Stimulated activated CD8-positive, alpha-beta memory T cell treated with anti-CD3 and anti-CD28 coated beads, Interleukin-7, amount 100 ng/mL, for 48 hours (primary cell): ENCODE data around the gene NRBF2.
"Not testable (repeated sequence)": the region's sequence is repeated elsewhere in the genome, so short reads cannot be mapped to it uniquely, and the experiment has no call there.

Experiments used
- DNase-seq, 2 donors: peaks; one replicate each; pipeline ENCODE4 v3.0.0-alpha.2; 2020; ENCODE audit warnings: low read depth in 1 of 2; ENCODE audit errors: extremely low read depth in 1 of 2

Gene NRBF2

DNA sequence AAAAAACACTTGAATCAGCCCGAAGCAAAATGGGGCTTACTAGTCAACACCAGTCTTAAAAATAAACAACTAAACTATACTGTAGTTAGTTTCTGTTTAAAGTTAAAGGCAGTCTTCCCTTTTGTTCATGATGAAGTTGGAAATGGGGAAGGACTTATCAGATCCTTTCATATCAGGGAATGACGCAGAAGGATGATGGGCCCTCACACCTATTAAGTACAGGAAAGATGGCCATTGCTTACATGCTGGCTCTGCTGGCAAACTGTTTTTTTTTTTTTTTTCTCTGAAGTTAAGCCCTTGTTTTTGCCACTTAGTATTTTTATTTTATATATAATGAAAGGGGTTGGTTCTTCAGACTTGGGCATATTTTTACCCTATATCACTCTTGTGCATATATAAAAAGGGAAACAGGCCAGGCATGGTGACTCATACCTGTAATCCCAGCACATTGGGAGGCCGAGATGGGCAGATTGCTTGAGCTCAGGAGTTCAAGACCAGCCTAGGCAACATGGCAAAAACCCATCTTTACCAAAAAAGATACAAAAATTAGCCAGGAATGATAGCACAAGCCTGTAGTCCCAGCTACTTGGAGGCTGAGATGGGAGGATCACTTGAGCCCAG lies 16.6 kb upstream of the NRBF2 start:
- no peak for DNase-seq

- DNase-seq: no peak
Observed at GRCh38 chr10:63119041-63119440, 14.1 kb upstream of the NRBF2 start.

- no peak for DNase-seq
Observed at GRCh38 chr10:63120554-63120953, 12.6 kb upstream of the NRBF2 start.

- DNase-seq: no peak
Observed at GRCh38 chr10:63123727-63124362, 9.3 kb upstream of the NRBF2 start.

DNA sequence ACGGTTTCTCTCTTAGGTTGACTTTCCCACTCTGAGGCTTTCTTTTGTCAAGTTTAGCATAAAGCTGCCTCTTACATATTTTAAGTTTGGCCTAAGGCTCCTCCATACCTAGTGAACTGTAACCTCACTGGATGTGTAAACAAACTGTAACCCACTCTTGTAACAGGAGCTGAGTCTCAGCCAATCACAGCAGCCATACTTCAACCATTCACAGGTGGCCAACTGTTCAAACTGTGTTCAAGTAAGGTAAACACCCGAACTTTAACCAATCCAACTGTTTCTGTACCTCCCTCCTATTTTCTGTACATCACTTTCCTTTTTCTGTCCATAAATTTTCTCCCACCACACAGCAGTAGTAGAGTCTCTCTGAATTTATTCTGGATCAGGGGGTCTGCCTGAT lies 7.7 kb upstream of the NRBF2 start:
- DNase-seq: no peak

DNA sequence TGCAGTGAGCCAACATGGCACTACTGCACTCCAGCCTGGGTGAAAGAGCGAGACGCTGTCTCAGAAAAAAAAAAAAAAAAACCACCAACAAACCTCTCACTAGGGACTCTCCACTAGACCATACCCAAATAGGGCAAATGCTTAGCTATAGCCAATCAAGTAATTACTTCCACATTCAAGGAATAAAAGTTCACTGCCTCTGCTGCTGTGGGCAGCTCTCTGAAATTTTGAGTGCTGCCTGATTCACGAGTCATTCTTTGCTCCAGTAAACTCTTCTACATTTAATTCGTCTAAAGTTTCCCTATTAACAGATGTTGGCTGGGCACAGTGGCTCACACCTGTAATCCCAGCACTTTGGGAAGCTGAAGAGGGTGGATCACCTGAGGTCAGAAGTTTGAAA lies 4.7 kb upstream of the NRBF2 start:
- no peak for DNase-seq

GRCh38 chr10:63129888-63130287 lies 3.2 kb upstream of the NRBF2 start:
- DNase-seq: no peak

DNA sequence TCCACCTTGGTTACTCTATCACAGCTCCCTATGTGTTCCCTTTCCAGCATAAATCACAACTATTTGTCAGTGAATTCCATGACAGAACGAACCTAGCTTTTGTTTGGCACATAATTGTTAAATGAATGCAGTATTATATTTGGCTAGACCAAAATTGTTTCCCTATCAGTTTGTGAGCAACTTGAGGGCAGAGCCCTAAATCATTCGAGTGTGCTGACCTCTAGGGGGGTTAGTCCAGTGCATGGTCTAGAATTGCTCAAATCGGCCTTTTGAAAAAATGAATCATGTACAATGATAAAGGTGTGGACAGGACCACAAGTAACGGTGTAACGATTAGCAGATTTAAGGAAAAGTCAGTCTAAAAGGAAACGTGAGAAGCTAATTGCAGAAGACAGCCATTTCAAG lies 475 bp upstream of the NRBF2 start:
- DNase-seq: no peak

DNA sequence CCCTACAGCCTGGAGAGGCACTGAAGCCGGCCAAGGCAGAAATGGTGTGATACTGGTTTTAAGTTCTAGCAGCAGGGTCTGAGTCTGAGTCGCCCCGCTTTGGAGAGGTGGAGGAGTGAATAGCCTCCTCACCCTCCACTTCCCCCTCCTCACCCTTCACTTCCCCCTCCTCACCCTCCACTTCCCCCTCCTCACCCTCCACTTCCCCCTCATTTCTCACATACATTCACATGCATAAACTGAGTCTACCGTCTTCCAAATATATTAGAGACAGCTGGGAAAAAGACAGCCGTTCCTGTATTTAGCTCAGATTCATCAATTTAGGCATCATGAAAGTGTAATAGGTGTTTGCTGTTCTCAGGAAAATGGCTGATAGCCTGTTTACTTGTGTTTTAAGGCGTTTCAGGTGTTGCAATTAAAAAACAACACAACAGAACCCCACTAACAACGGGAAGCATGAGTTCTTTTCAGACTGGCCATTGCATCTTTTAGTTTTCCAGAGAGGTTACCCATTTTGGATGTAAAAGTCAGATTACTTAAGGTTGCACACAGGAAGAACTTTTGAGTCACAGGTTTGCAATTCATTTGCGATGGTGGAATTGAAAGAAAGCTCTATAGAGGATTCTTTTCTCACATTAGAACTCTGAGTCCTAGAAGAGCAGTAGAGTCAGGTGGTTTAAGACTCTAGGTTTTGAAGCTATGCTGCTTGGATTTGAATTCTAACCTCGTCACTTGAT lies 861 bp downstream of the NRBF2 start:
- no peak for DNase-seq

DNA sequence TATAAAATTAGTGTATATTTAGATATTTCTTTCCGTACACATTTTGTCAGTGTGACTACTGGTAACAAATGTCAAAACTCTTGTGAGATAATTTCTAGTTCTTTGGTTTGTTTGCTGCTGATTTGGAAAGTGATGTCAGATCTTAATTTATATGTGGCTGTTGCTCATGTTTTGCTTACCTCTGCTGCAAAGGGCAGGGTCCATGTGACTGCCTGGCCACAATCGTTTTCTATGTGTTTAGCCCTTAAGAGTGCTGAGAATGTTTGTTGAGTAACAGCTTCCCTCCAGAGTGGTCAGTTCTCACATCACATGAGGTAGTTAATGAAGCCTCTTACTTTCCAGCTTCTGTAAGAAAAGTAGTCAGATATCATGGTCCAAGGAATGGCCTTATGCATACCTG lies 4.2 kb downstream of the NRBF2 start:
- DNase-seq: no peak

GRCh38 chr10:63140077-63140476 lies 6.9 kb downstream of the NRBF2 start:
- DNase-seq: no peak

DNA sequence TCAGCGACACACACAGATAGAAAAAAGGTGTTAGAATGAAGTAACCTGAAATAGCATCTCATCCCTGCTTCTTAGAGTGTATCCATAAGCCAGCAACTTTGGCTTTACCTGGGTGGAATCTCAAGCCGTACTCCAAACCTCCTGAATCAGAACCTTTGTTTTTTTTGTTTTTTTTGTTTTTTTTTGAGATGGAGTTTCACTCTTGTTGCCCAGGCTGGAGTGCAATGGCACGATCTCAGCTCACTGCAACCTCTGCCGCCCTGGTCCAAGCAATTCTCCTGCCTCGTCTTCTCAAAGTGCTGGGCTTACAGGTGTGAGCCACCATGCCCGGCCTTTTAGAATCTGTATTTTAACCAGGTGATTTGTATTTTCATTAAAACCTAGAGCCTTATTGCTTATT lies 9.0 kb downstream of the NRBF2 start:
- DNase-seq: no peak

- no peak for DNase-seq
Observed at GRCh38 chr10:63143987-63144386, 10.9 kb downstream of the NRBF2 start.

- DNase-seq: no peak
Observed at GRCh38 chr10:63145782-63146181, 12.7 kb downstream of the NRBF2 start.

GRCh38 chr10:63146503-63146902 lies 13.4 kb downstream of the NRBF2 start:
- DNase-seq: no peak

GRCh38 chr10:63150745-63151144 lies 17.6 kb downstream of the NRBF2 start:
- no peak for DNase-seq

DNA sequence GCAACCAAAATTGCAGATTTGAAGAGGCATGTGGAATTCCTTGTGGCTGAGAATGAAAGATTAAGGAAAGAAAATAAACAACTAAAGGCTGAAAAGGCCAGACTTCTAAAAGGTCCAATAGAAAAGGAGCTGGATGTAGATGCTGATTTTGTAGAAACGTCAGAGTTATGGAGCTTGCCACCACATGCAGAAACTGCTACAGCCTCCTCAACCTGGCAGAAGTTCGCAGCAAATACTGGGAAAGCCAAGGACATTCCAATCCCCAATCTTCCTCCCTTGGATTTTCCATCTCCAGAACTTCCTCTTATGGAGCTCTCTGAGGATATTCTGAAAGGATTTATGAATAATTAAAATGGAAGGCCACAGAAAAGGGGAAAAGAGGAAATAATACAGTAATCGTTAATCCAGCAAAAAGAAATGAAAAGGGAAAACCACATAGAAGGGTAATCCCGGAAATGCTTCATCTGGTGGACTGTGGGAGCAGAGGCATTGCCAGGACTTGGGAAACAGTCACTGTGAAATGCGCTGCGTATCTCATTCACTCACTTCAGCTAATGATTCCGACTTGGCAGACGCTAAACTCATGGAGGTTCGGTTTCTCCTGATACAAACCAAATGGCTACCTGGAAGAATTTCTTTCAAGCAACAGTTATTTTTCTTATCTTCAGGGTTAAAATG lies 20.9 kb downstream of the NRBF2 start:
- DNase-seq: not testable (repeated sequence)

- DNase-seq: no peak
Observed at GRCh38 chr10:63154546-63155387, 21.6 kb downstream of the NRBF2 start.

DNA sequence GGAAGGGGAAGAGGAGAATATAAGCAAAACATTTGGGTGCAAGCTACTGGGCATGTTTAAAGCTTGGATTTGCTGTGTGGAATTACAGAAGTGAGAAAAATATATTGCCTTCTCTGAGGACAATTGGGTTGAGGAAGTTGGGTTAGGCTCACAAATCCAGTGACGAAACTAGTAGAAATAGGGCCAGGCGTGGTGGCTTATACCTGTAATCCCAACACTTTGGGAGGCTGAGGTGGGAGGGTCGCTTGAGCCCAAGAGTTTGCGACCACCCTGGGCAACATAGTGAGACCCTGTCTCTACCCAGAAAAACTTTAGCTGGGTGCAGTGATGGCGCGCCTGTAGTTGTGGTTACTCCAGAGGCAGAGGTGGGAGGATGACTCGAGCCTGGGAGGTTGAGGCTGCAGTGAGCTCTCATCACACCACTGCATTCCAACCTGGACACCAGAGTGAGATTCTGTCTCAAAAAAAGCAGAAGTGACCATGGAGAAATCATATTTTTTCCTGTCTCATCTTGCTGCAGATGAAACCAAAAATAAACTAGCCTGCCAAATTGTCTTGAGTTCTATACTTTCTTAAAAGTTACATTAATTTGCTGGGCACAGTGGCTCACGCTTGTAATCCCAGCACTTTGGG lies 22.4 kb downstream of the NRBF2 start:
- no peak for DNase-seq

DNA sequence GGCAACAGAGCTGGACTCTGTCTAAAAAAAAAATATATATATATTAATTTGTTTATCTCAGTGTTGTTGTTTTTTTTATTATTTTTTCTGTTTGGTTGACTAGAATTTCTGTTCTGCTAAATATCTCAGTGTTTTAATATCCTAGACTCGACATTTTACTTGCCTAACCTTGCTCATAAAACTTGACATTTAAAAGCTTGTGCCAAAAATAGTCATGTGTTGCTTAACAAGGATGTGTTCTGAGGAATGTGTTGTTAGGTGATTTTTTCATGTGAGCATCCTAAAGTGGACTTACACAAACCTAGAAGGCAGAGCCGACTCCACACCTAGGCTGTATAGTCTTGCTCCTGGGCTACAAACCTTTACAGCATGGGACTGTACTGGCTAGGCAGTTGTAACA lies 23.1 kb downstream of the NRBF2 start:
- no peak for DNase-seq
